Lung (tissue), 12 donors: ENCODE data around the gene FOXK1. TPM values are rescaled to one million over a fixed set of nuclear protein-coding genes. Genes with fewer than 3 reads are reported as not detected.

Source experiments
- ATAC-seq: fragments of 200-7000 bp; cut with Tn5 transposase; one replicate; pipeline ENCODE4 v1.9.1; 2020; ENCODE audit warnings: moderate number of reproducible peaks; ENCODE audit not compliant: insufficient read depth, low FRiP score
- DNase-seq, 3 donors: peaks; one replicate each; pipeline ENCODE4 v3.0.0-alpha.2; 2013 to 2017
- H3K27ac ChIP-seq, 2 donors: one replicate each; pipeline ENCODE4 v1.5.1; 2013; ENCODE audit warnings: mild to moderate bottlenecking in 2 of 2, moderate library complexity in 2 of 2, control low read depth in 1 of 2, inconsistent platforms in 1 of 2, low read depth in 1 of 2, low read length in 1 of 2
- H3K27me3 ChIP-seq, 3 donors: one replicate each; pipeline ENCODE4 v1.5.1; 2013; ENCODE audit warnings: low read length in 2 of 3; ENCODE audit not compliant: control insufficient read depth in 3 of 3, insufficient read depth in 3 of 3
- H3K36me3 ChIP-seq, 4 donors: one replicate each; pipeline ENCODE4 v1.5.1; 2013; ENCODE audit warnings: low read length in 4 of 4, mild to moderate bottlenecking in 1 of 4, moderate library complexity in 1 of 4; ENCODE audit not compliant: control insufficient read depth in 4 of 4, insufficient read depth in 4 of 4
- H3K4me1 ChIP-seq, 5 donors: one replicate each; pipeline ENCODE4 v1.5.1; 2013; ENCODE audit warnings: low read length in 5 of 5, mild to moderate bottlenecking in 2 of 5, moderate library complexity in 1 of 5; ENCODE audit not compliant: control insufficient read depth in 5 of 5, insufficient read depth in 5 of 5
- H3K4me3 ChIP-seq: one replicate; pipeline ENCODE4 v1.5.1; 2013; ENCODE audit warnings: mild to moderate bottlenecking, control low read depth, moderate library complexity
- H3K9ac ChIP-seq, 2 donors: one replicate each; pipeline ENCODE4 v1.5.1; 2013; ENCODE audit warnings: low read length in 2 of 2, control low read depth in 1 of 2; ENCODE audit not compliant: insufficient read depth in 1 of 2
- H3K9me3 ChIP-seq, 4 donors: one replicate each; pipeline ENCODE4 v1.5.1; 2013; ENCODE audit warnings: low read length in 3 of 4, mild to moderate bottlenecking in 1 of 4, moderate library complexity in 1 of 4; ENCODE audit not compliant: control insufficient read depth in 4 of 4, insufficient read depth in 3 of 4
- WGBS, 2 donors: extraction: QIAGEN DNeasy Blood & Tissue Kit; methylation state at CpG; one replicate each; pipeline ENCODE4 v1.1.7; 2013; 5-methylcytosine and 5-hydroxymethylcytosine counted together
- polyA plus RNA-seq, 2 donors: library from polyadenylated mRNA; stranded (reverse); fragments of 200-250 nt; gene quantifications; one replicate each; pipeline ENCODE4 v1.2.1, GENCODE V29; 2013
- total RNA-seq, 2 donors: library from RNA; depleted of rRNA in 1 of 2; stranded (reverse); fragments of >200 nt in 1 of 2; gene quantifications; one replicate each; pipeline ENCODE4 v1.2.1, GENCODE V29; 2014 to 2021
- TF ChIP-seq, protein P1 (sequence below): IDR thresholded peaks from 2 replicates; pipeline ENCODE4 v1.5.1; 2012; ENCODE audit warnings: mild to moderate bottlenecking; ENCODE audit errors: control extremely low read depth, extremely low read depth
- donor health status: control.
- donor health status: control.
- donor health status: Bipolar disorder and iron deficiency.
- donor health status: healthy.
- donor health status: DM: yes; HTN: yes; CAD: no.

The FOXK1 gene
- total and polyA plus RNA-seq, 4 donors = 6.4 to 36.2 (median 14.3) TPM

DNA sequence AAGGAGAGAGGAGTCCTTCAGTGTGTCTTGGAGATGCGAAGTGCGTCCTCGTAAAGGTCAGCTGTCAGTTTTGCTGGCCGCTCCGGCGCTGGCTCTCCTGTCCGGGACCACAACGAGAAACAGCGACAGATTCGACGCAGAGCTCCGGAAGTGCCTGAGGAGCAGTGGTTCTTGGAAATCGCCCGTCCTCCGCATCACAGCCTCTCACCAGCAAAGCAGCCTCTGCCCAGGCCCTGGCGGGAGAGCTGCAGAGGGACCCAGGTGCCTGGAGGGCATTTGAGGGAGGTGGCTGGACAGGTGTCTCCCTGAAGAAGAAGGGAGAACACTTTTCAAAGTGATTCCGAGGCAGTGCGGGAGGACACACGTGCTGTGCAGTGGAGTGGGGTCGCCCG lies 81.7 kb downstream of the FOXK1 start:
- DNase-seq (no peak), ATAC-seq (no peak)
- TF ChIP-seq, protein P1, sequence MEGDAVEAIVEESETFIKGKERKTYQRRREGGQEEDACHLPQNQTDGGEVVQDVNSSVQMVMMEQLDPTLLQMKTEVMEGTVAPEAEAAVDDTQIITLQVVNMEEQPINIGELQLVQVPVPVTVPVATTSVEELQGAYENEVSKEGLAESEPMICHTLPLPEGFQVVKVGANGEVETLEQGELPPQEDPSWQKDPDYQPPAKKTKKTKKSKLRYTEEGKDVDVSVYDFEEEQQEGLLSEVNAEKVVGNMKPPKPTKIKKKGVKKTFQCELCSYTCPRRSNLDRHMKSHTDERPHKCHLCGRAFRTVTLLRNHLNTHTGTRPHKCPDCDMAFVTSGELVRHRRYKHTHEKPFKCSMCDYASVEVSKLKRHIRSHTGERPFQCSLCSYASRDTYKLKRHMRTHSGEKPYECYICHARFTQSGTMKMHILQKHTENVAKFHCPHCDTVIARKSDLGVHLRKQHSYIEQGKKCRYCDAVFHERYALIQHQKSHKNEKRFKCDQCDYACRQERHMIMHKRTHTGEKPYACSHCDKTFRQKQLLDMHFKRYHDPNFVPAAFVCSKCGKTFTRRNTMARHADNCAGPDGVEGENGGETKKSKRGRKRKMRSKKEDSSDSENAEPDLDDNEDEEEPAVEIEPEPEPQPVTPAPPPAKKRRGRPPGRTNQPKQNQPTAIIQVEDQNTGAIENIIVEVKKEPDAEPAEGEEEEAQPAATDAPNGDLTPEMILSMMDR = no peak
- 97 to 99% methylated on average over 21 of the region's 21 CpGs for WGBS, 2 donors
- Histone ChIP-seq H3K27ac (no peak overlapping the region), H3K36me3 (peaks cover 7 to 62% (median 28%) of the 10 kb centered on the region in 4 donors), H3K27me3 (no peaks in the 10 kb centered on the region), H3K4me1 (peaks cover 0 to 2% (median 0%) of the 10 kb centered on the region in 5 donors), H3K9me3 (peaks cover 0 to 2% (median 0%) of the 10 kb centered on the region in 4 donors), H3K9ac (no peak overlapping the region), H3K4me3 (no peak overlapping the region)

DNA sequence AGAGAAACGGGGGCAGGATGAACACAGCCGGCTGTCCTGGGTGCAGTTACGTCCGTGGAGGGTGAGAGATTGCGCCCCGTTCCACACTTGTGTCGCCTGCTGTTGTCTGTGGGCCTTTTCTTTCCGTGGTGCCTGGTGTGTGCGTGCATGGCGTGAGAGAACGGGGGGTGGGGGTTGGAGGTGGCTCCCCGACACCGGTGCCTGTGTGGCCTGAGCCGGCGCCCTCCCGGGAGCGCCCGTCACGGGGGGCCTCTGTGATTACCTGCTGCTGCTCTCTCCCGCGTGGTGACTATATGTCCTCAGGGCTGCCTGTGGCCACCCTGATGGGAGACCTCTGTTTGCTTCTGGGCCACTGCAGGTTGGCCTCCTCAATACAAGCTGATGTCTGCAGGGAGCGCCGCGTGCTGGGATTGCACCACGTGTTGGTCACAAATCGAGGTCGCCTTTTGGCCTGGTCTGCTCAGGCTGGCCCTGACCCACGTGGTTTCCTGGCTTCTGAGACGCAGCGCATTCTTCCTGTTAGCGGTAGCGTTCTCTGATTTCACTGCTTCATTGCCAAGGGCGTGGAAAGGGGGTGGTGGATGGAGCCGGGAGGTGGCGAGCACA lies 82.4 kb downstream of the FOXK1 start:
- Histone ChIP-seq H3K9ac (no peak overlapping the region), H3K4me1 (peaks cover 0 to 2% (median 0%) of the 10 kb centered on the region in 5 donors), H3K27ac (no peak overlapping the region), H3K4me3 (no peak overlapping the region), H3K27me3 (no peaks in the 10 kb centered on the region), H3K36me3 (peaks cover 7 to 55% (median 25%) of the 10 kb centered on the region in 4 donors), H3K9me3 (peaks cover 0 to 2% (median 0%) of the 10 kb centered on the region in 4 donors)
- ATAC-seq (no peak), DNase-seq (no peak)
- TF ChIP-seq, protein P1 = no peak
- WGBS, 2 donors = 85 to 89% methylated on average over 35 of the region's 35 CpGs

DNA sequence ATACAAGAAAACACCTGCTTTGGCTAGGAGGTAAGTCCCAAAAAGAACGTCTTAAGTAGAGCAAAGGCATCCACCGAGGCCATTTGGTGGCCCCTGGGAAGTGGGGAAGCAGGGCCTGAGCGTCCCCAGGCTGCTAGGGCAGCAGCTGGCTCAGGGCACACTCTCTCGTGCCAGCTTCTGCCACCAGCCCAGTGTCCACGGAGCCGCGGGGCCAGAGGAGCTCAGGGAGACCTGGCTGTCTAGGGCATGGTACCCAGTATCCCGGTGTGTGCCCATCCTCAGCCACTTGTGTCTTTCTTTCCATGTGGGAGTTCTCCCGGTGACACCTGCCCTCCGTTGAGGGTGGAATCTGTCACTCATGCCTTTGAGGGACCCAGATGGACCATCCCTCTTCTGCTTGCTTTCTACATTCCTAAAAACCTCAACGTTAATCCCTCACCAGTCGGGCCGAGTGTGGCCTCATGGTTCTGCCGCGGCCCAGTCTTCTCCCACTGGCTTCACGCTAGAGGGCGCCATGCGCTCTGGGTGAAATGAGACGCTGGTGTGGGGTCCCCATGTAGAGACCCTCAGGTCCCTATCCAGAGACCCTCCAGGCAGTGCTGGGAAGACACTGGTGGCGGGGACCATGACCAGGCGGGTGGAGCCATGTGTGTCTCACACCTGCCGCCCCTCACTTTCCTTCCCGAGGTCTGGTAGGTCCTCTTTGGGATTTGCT lies 83.8 kb downstream of the FOXK1 start:
- no peak overlapping the region for H3K9ac ChIP-seq
- peaks cover 0 to 2% (median 0%) of the 10 kb centered on the region in 4 donors for H3K9me3 ChIP-seq
- no peak for ATAC-seq
- H3K4me3 ChIP-seq = no peak overlapping the region
- H3K4me1 ChIP-seq = peaks cover 0 to 6% (median 0%) of the 10 kb centered on the region in 5 donors
- TF ChIP-seq, protein P1 = no peak
- H3K27me3 ChIP-seq = no peaks in the 10 kb centered on the region
- H3K36me3 ChIP-seq = peaks cover 7 to 48% (median 24%) of the 10 kb centered on the region in 4 donors
- 90 to 91% methylated on average over 23 of the region's 23 CpGs for WGBS, 2 donors
- no peak for DNase-seq
- no peak overlapping the region for H3K27ac ChIP-seq
